Stimulated activated CD4-positive, alpha-beta T cell treated with anti-CD3 and anti-CD28 coated beads, Interleukin-12 subunit alpha, Interleukin-12 subunit beta, amount 100 ng/mL, for 24 hours (primary cell): Measurements from ENCODE around the gene SH2D5.
A peak's percentile ranks its signal among the peaks of the same experiment; 100 is the strongest.

ENCODE experiments used
- DNase-seq, 2 experiments: peaks; one replicate each; pipeline ENCODE4 v3.0.0-alpha.2; 2020; ENCODE audit warnings: low read depth in 2 of 2

The SH2D5 gene

GRCh38 chr1:20713440-20713839, 19.1 kb downstream of the SH2D5 start:
- DNase-seq = no peak

DNA sequence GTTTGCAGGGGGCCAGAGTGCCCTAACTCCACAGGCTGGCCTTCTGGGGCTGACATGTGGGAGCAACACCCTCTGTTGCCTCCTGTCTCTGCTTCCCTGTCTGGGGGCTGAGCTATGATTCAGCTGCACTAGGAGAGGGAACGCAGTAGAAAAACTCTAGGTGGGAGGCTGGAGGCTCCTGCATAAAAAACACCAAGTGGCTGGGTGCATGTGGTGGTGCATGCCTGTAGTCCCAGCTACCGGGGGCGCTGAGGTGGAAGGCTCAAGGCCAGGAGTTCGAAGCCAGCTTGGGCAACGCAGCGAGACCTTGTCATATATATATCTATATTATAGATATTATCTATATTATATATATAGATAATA, 20.3 kb downstream of the SH2D5 start:
- DNase-seq = no peak

GRCh38 chr1:20711285-20712214, 21.0 kb downstream of the SH2D5 start:
- DNase-seq = no peak

DNA sequence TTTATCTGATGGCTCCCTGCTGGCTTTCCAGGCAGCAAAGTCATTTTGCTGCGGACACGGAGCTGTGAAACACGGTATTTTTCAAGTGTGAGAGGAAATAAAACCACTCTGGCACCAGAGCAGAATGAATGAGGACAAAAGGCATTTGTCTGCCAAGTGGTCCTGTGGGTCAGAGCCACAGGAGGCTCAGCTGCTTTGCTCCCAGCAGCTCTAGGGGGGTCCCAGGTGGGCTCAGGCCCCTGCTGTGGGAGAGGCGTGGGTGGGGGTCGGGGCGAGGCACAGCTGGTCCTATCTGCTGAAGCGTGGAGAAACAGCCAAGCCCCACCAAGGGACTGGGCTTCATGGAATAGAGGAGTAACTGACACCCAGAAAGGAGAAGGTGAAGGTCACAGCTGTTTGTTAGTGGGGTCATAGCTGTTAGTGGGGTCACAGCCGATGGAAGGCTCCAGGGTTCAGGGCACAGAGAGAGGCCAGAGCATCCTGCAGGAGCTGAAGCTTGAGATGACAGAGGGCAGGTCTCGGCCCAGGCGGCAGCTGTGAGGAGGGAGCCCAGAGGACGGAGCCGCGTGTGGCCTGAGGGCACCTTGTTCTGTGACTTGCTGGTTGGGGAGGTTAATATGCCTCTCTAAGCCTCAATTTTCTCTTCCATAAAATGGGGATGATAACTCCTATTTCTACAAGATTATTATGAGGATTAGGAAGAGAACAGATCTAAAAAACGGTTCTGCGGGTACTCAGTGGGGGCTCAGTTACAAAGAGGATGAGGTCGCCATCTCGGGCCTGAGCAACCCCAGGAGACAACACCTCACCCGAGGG, 21.8 kb downstream of the SH2D5 start:
- DNase-seq = no peak

DNA sequence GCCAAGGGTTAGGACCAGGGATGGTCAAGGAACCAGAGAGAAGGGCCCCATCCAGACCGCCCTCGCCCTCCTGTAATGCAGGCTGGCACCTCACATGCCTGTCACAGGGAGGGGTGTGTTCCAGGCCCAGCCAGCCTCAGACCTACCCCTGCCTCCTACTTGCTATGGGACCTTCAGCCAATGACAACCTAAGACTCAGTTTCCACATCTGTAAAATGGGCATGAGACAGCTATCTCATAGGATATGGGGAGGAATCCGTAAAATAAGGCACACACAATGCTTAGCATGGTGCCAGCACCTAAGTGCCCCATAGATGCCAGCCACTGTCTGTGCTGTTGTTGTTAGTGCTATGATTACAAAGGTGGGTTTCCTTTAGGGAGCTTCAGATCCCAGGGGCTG, 22.6 kb downstream of the SH2D5 start:
- no peak for DNase-seq

DNA sequence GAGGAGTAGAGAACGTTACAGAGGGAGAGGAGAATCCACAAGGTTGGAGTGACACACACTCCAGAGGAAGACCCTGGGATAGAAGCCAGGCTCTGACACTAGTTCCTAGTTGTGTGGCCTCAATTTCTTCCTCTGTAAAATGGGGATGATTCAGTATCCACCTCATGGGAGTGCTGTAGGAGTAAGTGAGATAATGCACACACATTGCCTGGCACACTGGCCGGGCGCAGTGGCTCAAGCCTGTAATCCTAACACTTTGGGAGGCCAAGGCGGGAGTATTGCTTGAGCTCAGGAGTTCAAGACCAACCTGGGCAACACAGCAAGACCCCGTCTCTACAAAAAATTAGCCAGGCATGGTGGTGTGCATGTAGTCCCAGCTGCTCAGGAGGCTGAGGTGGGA, 23.6 kb downstream of the SH2D5 start:
- DNase-seq = no peak

GRCh38 chr1:20708057-20708456, 24.4 kb downstream of the SH2D5 start:
- DNase-seq = no peak

DNA sequence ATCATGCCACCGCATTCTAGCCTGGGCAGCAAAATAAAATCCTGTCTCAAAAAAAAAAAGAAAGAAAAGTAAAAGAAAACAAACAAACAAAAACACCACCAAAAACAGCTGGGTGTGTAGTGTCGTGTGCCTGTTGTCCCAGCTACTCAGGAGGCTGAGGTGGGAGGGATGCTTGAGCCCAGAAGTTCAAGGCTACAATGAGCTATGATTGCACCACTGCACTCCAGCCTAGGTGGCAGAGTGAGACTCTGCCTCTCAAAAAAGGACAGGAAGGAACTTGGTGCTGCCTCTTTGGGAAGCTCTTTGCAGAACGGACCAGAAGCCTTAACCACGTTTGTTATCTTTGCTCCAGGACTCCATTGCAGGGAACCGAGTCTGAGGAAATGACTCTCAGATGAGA, 25.7 kb downstream of the SH2D5 start:
- no peak for DNase-seq

- DNase-seq = no peak
These were observed 27.2 kb downstream of the SH2D5 start for GRCh38 chr1:20705203-20705755.

DNA sequence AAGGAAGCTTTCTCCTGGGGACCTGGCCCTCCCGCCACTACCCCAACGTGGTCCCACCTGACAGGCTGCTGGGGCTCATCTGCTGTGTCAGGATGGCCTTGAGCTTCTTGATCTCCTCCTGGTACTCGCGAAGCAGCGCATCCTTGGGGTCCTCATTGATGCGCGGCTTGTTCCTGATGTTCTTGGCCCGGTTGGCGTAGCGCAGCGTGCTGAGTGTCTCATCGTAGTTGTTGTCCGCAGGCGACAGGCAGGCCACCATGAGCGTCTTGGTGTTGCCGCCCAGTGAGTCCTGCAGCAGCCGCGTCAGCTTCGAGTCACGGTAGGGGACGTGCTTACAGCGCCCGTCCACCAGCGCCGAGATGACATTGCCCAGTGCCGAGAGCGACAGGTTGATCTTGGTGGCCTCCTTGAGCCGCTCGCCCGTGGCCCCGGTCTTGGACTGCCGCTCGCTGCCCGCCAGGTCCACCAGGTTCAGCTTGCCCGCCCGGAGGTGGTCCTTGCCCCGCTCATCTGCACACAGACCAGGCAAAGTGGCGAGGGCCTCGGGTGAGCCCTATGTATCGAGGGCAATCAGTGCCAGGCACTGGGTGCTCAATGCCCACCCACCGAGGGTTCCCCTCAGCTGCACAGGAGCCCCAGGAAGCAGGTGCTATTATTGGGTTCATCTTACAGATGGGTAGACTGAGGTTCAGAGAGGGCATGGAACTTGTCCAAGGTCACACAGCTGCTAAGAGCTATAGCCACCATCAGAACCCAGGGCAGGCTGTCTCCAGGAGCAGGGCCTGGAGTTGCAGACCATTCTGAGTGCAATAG, 27.9 kb downstream of the SH2D5 start:
- no peak for DNase-seq

DNA sequence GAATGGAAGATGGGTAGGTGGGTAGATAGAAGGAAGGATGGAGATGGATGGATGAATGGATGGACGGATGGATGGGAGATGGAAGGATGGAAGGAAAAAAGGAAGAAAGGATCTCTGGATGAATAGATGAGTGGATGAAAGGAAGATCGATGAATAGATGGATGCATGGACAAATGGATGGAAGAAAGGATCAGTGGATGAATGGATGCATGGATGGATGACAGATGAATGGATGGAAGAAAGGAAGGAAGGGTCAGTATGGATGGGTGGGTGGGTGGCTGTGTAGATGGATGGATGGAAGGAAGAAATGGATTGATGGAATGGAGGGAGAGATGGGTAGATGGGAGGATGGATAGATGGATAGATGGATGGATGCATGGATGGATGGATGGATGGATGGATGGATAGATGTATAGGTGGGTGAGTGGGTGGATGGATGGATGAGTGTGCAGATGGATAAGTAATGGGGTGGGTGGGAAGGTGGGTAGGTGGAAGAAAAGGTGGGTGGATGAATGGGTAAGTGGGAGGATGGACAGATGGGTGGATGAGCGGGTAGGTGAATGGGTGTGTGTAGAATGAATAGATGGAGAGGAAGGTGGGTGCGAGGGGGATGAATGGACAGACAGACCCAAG, 29.3 kb downstream of the SH2D5 start:
- no peak for DNase-seq

DNA sequence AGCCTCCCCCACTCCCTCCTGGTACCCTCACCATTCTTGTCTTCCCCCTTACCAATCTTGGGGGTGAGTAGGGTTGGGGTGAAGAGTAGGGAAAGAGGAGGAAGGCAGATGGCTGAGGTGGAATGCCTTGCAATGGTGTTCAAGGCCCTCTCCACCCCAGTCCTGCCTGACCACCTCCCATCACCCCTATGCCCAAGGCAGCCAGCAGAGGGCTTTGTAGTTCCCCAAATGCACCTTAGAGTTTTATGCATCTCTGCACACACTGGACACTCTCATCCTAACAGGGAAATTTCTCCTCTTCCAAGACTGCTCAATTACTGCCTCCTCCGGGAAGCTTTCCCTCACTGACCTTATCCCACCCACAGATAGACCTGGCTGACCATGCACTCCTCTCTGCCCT, 30.1 kb downstream of the SH2D5 start:
- DNase-seq = no peak

- no peak for DNase-seq
These were observed 30.7 kb downstream of the SH2D5 start for GRCh38 chr1:20701847-20702246.

DNA sequence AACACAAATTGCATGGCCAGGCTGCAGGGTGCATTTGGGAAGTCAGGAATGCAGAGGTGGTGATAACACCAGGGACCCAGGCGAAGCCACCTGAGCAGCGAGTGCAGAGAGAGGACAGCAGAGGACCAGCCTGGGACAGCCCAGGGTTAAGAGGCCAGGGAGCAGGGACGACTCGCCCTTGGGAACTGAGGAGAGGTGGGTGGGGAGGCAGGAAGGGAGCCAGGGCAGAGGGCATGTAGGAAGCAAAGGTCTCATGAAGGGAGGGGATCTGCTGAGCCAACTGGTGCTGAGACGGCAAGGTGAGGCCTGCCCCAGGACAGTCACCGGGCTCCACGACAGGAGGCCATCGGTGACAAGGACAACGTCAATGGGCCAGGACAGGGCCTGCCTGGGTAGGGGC, 31.1 kb downstream of the SH2D5 start:
- no peak for DNase-seq

- no peak for DNase-seq
These were observed 31.8 kb downstream of the SH2D5 start for GRCh38 chr1:20700636-20701215.

DNA sequence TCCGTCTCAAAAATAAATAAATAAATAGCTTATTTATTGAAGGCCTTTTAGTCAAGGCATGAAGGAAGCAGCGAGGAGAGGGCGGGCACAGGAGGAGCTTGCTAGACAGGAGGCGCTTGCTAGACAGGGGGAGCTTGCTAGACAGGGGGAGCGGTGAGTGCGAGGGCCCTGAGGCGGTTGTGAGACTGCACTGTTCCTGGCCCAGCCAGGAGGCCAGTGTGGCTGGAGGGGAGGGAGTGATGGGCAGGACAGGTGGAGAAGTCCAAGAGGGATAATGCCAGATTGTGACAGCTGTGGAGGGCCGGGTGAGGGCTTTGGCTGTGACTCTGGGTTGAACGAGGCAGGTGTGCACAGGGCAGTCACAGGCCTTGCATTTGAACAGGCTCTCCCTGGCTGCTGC, 32.9 kb downstream of the SH2D5 start:
- no peak for DNase-seq

GRCh38 chr1:20698195-20698910, 34.1 kb downstream of the SH2D5 start:
- DNase-seq = no peak

DNA sequence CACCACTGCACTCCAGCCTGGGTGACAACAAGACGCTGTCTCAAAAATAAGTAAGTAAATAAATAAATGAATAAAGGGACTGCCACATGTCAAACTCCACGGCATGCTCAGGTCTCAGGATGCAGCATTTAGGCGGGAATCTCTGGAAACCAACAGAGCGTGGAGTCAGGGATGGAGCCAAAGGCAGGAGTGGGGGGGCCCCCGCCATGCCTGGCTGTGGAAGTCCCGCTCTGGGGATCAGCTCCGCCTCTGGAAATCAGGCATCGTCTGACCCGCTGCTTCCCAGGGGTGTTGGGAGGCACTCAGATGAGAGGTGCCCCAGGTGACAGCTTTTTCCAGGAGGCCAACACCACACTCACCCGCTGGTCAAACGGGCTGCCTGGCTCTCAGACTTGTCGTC, 34.9 kb downstream of the SH2D5 start:
- no peak for DNase-seq

GRCh38 chr1:20696397-20697333, 35.8 kb downstream of the SH2D5 start:
- DNase-seq = peak; percentile 52 to 67
